ENCODE data around the gene POLL.
A peak's percentile ranks its signal among the peaks of the same experiment; 100 is the strongest.

The POLL gene

GRCh38 chr10:101569323-101569621 is 18.8 kb downstream of the POLL start:
- peak overlapping the region; percentile 67 for H3K4me3 ChIP-seq (ENCODE audit: insufficient read depth, low read length, poor library complexity, severe bottlenecking)
- H2AFZ ChIP-seq (ENCODE audit: low read depth, low read length, severe bottlenecking) = peak overlapping the region; percentile 94
- 0 out of 2 replicates have a peak overlapping the region, but pooled peaks have one; percentile 55 for H3K9ac ChIP-seq (ENCODE audit: low read length)
- TF ChIP-seq CTCF (IDR thresholded peaks at IDR 0.05; ENCODE audit: insufficient read depth, low read length, poor library complexity, severe bottlenecking) = no peak
- TF ChIP-seq EZH2phosphoT487 (conservative IDR thresholded peaks at IDR 0.05; ENCODE audit: low read length) = no peak
- H3K9me2 ChIP-seq (replicated peaks; ENCODE audit: insufficient read depth, low read length) = no peaks in the 10 kb centered on the region
- no peaks in the 10 kb centered on the region; the same call in 1 of the 2 replicates for H3K27me3 ChIP-seq (ENCODE audit: low read length)
- peak overlapping the region; percentile 86 for H3K4me2 ChIP-seq (ENCODE audit: low read depth, low read length, poor library complexity, severe bottlenecking)
- no peak overlapping the region for H3K27ac ChIP-seq (ENCODE audit: low read depth, low read length)
- H3K36me3 ChIP-seq (ENCODE audit: low read length) = no peaks in the 10 kb centered on the region
- no peaks in the 10 kb centered on the region for H3K79me2 ChIP-seq (ENCODE audit: insufficient read depth, low read length)
- H3K9me3 ChIP-seq (ENCODE audit: insufficient read depth, low read length) = no peaks in the 10 kb centered on the region
- H3F3A ChIP-seq (ENCODE audit: insufficient read depth) = no peaks in the 10 kb centered on the region
- H4K20me1 ChIP-seq (ENCODE audit: low read depth, low read length) = no peaks in the 10 kb centered on the region

- Histone ChIP-seq H3K4me3 (ENCODE audit: insufficient read depth, low read length, poor library complexity, severe bottlenecking) (no peak overlapping the region), H3K36me3 (ENCODE audit: low read length) (no peaks in the 10 kb centered on the region), H3K27ac (ENCODE audit: low read depth, low read length) (no peak overlapping the region), H3F3A (ENCODE audit: insufficient read depth) (no peaks in the 10 kb centered on the region), H3K9me3 (ENCODE audit: insufficient read depth, low read length) (no peaks in the 10 kb centered on the region), H3K4me2 (ENCODE audit: low read depth, low read length, poor library complexity, severe bottlenecking) (no peak overlapping the region), H3K79me2 (ENCODE audit: insufficient read depth, low read length) (no peaks in the 10 kb centered on the region), H4K20me1 (ENCODE audit: low read depth, low read length) (no peaks in the 10 kb centered on the region), H3K27me3 (ENCODE audit: low read length) (no peaks in the 10 kb centered on the region; the same call in 1 of the 2 replicates), H3K9ac (ENCODE audit: low read length) (no peak overlapping the region), H2AFZ (ENCODE audit: low read depth, low read length, severe bottlenecking) (no peak overlapping the region), H3K9me2 (replicated peaks; ENCODE audit: insufficient read depth, low read length) (no peaks in the 10 kb centered on the region)
- no peak for TF ChIP-seq EZH2phosphoT487 (conservative IDR thresholded peaks at IDR 0.05; ENCODE audit: low read length)
Observed at GRCh38 chr10:101568054-101568745, 19.9 kb downstream of the POLL start.

GRCh38 chr10:101567165-101568006 is 20.7 kb downstream of the POLL start:
- H3K4me3 ChIP-seq (ENCODE audit: insufficient read depth, low read length, poor library complexity, severe bottlenecking) = no peak overlapping the region
- H3K27ac ChIP-seq (ENCODE audit: low read depth, low read length) = no peak overlapping the region
- H3K4me2 ChIP-seq (ENCODE audit: low read depth, low read length, poor library complexity, severe bottlenecking) = no peak overlapping the region
- no peaks in the 10 kb centered on the region for H3F3A ChIP-seq (ENCODE audit: insufficient read depth)
- no peaks in the 10 kb centered on the region; the same call in 1 of the 2 replicates for H3K27me3 ChIP-seq (ENCODE audit: low read length)
- no peak overlapping the region for H2AFZ ChIP-seq (ENCODE audit: low read depth, low read length, severe bottlenecking)
- TF ChIP-seq CTCF (IDR thresholded peaks at IDR 0.05; ENCODE audit: insufficient read depth, low read length, poor library complexity, severe bottlenecking) = no peak
- TF ChIP-seq EZH2phosphoT487 (conservative IDR thresholded peaks at IDR 0.05; ENCODE audit: low read length) = no peak
- no peaks in the 10 kb centered on the region for H4K20me1 ChIP-seq (ENCODE audit: low read depth, low read length)
- no peaks in the 10 kb centered on the region for H3K9me3 ChIP-seq (ENCODE audit: insufficient read depth, low read length)
- H3K36me3 ChIP-seq (ENCODE audit: low read length) = no peaks in the 10 kb centered on the region
- H3K79me2 ChIP-seq (ENCODE audit: insufficient read depth, low read length) = no peaks in the 10 kb centered on the region
- no peaks in the 10 kb centered on the region for H3K9me2 ChIP-seq (replicated peaks; ENCODE audit: insufficient read depth, low read length)
- no peak overlapping the region for H3K9ac ChIP-seq (ENCODE audit: low read length)

Data from SU-DHL-6 (cell line).